HG02981 (cell line): ENCODE data around the gene ADGRG3.

ENCODE experiments used
- ATAC-seq: cut with Tn5 transposase; IDR thresholded peaks from one replicate; pipeline ENCODE4 v1.9.1; 2021; ENCODE audit warnings: mild to moderate bottlenecking, moderate library complexity; ENCODE audit not compliant: unreplicated experiment

ADGRG3 gene, protein sequence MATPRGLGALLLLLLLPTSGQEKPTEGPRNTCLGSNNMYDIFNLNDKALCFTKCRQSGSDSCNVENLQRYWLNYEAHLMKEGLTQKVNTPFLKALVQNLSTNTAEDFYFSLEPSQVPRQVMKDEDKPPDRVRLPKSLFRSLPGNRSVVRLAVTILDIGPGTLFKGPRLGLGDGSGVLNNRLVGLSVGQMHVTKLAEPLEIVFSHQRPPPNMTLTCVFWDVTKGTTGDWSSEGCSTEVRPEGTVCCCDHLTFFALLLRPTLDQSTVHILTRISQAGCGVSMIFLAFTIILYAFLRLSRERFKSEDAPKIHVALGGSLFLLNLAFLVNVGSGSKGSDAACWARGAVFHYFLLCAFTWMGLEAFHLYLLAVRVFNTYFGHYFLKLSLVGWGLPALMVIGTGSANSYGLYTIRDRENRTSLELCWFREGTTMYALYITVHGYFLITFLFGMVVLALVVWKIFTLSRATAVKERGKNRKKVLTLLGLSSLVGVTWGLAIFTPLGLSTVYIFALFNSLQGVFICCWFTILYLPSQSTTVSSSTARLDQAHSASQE

DNA sequence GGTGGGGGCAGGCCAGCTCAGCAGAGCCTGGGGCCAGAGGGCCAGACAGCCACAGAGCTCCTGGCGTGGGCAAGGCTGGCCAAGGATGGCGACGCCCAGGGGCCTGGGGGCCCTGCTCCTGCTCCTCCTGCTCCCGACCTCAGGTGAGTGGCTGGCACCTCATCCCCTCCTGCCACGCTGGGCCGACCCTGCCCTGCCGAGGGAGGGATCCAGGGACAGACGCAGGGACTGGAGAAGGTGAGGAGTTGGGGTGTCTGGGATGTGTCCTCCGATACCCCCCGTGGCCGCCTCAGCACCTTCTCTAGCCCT lies at the start of gene ADGRG3:
Gene ADGRG3, plus strand, starts transcription at position 44 of the 309 bp plus-strand sequence. Its CDS starts 42 bp downstream, at position 86.
- no peak for ATAC-seq

DNA sequence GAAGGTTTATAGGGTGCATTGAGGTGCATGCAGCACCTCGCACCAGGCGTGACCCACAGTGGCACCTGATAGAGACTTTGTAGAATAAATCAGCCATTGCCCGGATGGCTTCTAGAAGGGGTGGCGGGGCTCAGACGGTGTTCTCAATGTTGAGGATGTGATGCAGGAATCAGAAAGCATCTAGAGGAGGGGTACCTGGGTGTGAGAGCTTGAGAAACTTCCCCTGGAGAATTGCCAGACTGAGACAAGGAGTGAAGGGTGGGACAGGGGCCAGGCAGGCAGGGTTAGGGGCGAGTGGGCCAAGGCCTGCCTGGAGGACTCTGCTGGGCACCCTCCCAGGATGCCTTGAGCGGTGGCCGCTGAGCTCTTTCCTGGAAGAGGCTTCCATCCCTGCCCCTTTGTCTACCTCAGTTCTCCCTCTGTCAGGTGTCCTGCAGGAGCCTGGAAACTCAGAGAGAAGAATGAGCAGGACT lies 48.9 kb upstream of the ADGRG3 start:
- ATAC-seq: no peak

DNA sequence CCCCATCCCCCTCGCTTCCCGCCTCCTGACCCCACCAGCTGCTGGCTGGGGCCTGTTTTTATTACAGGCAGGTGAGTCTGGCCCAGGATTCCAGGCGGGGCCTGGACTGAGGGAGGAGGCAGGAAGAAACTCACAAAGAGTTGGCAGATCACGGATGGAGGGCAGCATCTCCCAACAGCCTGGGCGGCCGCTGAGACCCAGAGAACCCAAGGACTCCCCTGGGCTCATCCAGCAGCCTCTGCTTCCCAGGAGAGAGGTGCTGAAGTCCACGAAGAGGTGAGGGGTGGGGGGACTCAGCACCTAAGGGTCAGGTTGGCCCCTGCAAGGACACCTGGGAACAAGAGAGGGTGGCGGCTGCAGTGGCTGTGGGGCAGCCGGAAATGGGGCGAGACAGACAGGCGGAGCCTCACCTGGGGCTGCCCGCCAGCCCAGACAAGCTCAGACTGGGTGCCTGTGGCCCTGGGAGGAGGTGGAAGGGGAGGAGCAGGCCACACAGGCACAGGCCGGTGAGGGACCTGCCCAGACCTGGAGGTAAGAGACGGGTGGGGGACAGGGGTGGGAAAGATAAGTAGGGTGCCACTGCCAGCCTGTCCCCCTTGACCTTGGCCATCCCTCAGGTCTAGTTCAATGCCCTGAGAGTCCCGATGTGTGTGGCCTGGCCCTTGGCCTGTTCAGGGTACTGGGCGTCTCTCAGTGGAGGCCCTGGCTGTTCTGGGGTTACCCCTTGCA lies 48.3 kb upstream of the ADGRG3 start:
- no peak for ATAC-seq

DNA sequence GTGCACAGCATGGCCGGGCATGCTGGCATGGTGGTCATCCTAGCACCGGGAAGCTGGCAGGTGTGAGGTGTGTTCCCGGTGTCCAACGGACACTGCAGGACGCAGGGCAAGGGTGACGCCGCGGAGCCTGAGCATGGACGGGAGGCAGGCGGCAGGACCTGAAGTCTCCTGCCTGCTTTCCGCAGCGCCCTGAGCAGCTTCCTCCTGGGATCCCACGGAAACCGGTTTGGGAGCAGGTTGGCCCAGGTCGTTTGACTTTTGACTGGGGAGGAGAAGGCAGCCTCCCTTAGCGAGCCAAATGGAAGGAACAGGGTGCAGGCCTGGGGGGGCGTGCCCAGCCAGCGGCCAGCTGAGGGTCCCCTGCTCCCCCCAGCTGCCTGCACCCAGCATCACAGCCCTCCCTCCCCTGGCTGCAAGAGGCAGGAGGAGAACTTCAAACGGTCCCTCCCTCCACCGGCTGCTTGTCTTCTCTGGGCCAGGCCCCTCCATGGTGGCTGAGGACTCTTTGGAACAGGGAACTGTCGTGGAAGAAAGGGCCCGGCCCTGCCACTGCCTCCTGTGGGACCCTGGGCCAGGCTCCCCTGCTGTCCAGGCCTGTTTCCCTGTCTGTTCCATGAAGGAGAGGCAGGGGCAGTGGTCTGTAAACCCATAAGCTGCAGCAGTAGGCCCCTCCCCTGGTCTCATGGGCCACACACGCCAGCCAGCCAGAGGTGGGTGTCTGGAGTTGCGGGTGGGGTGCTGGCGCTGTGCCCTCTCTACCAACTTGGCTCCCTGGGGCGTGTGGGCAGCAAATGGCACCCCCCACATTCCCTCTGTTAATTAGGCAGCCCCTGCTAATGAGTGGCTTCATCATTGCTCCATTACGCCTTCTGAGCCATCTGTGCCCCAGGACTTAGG lies 47.5 kb upstream of the ADGRG3 start:
- no peak for ATAC-seq

DNA sequence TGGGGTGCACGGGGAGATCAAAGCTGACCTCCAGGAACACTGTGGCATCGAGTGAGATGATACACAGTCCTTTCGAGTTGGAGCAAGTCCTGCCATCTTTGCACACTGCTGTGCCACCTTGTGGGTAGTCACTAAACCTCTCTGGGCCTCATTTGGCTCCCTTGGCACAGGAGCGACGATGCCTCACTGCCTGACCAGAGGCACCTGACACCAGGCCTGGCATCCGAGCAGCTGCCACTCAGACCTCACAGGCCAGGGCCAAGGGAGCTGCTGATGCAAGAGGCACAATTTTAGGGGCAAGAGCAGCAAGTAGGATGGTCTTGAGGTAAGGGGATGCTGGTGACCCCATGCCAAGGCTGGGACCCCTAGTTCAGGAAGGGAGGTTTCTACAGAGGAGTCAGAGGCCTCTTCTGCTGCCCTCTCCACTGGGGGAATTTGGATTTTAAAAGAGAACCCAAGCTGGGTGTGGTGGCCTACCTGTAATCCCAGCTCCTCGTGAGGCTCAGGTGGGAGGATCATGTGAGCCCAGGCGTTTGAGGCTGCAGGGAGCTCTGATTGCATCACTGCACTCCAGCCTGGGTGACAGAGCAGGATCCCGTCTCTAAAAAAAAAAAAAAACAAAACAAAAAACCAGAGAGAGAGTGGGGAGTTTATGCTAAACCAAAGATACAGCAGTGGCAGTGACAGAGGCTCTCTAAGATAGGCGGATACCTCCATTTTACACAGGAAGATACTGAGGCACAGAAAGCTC lies 46.4 kb upstream of the ADGRG3 start:
- ATAC-seq: no peak

DNA sequence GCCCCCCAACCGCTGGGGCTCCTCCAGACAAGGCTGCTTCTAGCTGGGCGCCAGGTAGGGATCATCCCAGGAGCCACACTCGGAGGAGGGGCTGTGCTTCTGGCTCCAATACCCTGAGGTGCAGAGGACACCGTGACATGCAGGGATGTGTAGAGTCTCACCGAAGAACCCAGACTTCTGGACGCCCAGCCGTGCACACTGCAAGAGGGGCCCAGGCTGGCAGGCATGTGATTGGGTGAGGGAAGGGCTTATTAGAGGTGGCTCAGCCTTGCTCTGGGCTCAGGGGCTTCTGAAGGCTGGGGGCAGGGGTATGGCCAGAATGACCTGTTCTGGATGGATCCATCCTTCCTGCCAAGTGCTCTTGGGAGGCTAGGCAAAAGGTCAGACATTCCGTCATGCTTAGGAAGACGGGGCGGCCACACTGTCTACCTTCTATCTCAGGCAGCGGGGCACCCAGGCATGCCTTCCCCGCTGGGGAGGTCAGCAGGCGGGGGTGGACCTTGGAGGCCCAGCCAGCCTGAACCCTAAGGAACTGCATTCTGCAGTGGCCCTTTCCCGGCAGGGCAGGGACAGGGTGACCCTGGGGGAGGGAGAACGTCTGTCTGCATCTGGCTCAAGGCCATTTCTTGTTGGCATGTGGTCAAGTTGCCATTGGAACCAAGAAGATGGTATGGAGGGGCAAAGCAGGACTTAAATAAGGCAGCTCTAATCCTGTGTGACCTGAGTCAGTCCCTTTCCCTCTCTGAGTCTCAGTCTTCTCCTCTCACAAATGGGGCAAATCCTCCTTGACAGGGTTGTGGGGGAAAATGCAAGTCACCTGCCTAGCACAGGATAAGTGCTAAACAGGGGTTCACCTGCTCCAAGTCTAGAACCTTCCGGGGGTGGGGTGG lies 45.5 kb upstream of the ADGRG3 start:
- ATAC-seq: no peak

DNA sequence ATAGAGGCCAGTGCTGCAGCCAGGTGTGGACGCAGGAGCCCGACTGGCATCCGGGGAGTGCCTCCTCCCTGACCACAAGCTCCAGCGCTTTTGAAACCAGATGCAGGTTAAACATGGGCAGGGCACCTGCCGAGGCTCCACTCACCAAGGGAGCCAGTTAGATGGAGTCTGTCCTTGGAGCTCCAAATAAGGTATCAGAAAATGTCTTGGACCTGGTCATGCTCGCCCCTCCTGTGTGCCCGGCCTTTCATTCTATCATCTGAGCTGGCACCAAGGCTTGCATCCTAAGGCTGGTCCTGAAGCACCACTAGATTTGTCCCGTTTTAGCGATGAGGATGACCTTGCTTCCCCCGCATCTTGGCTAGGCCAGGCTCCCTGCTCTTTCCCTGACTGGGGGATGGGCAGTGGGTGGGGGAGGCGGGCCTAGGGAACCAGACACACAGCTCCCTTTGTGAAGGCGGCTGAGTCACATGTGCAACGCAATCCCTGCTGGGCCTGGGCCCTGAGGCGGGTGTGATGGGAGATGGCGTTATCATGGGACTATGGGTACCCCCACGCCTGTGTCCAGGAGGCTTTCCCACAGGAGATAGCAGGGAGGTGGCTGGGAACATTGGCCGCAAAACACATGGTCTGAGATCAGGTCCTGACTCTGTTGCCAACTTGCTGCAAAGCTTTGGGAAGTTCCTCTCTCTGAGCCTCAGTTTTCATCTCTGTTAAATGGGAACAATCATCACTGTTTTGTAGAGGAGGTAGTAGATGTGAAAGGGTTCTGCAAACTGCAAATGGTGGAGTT lies 44.7 kb upstream of the ADGRG3 start:
- ATAC-seq: no peak

DNA sequence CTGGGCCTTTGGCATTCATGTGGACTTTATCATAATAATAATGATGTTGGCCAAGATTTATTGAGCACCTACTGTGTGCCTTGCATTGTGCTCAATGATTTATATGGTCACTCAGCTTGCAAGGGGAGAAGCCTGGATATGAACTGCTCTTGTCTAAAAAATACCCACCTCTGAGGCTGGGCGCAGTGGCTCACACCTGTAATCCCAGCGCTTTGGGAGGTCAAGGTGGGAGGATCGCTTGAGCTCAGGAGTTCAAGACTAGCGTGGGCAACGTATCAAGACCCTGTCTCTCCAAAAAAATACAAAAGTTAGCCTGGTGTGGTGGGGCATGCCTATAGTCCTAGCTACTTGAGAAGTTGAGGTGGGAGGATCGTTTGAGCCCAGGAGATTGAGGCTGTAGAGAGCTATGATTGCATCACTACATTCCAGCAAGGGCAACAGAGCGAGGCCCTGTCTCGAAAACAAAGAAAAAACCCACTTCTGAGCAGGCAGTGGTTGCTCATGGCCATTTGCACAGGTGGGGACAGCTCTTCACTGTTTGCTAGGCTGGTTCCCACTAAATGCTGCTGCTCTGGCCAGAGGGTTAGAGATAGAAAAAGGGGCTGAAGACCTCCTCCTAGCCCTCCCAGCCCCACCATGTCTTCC lies 43.9 kb upstream of the ADGRG3 start:
- no peak for ATAC-seq

DNA sequence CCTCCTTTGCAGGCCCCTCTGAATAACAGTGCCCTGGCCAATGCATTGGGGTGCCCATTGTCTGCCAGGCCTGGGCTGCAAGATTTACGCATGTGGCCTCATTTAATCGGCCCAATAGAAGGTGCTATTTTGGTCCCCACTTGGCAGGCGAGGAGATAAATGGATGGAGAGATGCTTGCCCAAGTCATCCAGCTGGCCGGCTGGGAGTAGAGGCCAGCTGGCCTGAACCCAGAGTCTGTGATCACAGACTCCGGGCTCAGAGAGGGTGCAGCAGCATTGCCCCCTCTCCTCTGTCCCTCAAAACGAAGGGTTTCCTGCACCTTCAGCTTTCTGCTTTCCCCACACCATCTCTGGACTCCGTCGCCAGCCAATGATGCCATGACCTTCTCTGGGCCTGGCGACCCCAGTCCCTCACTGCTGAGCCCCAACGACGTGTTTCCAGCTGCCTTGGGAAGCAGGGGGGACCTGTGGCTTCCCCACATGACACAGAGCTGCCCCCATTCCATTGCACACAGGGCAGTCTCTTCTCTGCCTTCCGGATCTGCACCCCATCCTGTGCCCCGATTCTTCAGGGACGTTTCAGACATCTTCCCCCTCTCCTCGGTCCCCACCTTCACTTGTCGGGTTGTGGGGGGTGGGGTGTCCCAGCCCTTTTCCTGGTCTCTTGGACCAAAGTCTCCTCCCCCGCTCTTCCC lies 43.2 kb upstream of the ADGRG3 start:
- ATAC-seq: no peak

DNA sequence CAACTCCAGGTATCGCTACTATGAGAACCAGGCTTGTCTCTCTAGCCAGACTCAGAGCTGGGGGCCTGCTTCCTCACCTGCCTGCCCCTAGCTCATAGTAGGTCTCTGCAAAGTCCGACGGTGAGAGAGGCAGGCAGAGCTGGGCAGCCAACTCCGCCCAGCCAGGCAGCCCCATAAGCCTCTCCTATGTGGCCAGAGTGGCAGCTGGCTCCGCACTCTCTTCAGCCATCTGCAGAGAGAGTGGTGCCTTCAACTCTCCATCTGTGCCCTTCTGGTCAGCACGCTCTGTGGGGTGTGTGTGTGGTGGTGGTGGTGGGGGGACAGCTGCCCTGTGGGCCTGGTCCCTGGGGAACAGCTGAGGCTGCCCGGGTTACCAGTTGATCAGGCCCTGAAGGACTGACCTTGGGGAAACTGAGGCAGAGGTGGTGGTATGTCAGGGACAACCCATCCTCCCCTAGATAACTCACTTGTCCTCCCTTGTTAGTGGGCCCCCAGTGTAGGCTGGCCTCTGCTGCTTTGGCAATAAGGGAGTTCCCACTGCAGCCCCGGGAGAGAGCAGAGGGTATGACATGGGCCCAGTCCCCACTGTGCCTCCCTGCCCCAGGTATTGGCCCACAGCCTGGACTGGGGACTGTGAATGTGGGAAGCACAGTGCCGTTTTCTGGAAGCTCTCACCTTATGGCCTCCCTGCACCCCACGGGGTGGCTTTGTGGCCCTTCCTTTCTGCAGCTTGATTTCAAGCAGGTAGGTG lies 41.5 kb upstream of the ADGRG3 start:
- no peak for ATAC-seq

DNA sequence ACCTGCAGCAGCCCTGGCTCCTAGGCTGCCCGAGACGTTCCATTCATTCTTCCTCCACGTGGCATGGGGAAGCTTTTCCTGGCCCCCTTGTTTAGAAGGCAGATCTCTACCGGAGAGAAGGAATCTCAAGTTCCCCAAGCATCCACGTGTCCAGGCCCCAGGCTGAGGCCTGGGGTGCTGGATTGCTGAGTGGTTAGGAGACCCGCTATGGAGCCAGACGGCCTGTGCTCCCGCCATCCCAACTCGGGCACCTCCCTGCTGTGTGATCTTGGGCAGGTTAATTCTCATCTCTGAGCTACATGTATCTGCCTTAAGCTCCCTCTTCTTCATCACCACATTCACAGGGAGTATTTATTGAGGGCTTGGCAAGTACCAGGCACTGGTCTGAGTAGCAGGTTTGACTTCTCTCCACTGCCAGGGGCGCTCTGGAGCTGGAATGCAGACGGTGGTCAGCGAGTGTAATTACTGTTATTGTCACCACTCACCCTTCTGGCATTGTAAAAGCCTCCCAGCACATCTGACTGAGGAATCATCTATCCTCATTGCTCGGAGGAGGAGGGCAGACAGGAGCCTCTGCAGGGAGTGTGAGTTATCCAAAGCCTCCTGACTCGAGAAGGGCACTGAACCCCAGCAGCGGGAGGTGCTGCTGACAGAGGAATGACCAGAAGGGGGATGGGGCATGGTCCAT lies 40.8 kb upstream of the ADGRG3 start:
- no peak for ATAC-seq

DNA sequence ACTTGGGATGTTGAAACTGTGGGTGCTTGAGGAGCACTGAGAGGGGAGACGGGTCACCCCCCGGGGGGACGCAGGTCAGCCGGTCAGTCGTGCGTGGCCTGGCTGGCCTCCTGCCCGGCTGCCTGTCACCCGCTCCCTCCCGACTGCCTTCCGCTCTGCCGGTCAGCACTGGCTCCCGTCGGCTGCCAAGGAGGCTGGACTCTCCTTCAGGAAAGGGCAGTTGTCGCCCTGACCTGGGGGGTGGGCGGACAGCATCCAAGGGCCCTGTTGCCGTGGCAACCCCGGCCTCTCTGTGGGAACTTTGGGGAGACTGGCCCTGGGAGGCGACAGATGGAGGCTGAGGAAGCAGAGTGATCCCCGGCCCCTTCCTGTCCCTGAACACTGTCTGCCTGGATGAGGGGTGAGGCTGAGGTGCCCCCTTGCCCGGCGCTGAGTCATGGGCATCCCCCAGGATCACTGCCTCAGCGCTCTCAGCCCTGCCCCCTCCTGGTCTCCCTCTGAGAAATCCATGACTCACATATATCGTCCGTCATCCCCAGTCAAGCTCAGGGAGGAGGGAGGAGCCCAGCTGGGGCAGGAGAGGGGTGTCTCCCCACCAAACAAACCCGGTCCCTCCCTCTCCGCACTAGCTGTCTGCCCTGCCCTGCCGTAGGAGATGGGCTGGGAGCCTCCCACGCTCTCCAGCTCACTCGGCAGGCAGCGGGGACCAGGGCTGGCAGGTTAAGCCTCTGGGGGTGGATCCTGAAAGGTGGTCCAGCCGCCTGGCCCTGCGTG lies 39.9 kb upstream of the ADGRG3 start, which contains the start of gene ADGRG1:
Gene ADGRG1, plus strand, starts transcription at position 623 of the 774 bp plus-strand sequence. CDS start 21,658 bp downstream, outside the sequence.
- no peak for ATAC-seq

DNA sequence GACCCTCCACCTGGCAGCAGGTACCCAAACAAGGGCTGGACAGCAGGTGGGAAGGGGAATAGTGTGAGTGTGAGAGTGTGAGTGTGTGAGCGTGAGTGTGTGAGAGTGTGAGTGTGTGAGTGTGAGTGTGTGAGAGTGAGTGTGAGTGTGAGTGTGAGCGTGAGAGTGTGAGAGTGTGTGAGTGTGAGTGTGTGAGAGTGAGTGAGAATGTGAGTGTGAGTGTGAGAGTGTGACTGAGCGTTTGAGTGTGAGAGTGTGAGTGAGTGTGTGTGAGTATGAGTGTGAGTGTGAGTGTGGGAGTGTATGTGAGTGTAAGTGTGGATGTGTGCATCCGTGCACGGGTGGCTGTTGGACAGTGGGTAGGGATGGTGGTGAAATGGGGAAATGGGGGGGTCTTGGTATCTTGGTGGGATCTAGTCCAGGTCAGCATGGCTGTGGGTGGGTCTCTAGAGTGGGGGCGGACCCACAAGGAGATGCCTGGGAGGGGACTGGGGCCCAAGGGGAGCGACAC lies 39.3 kb upstream of the ADGRG3 start:
- ATAC-seq: no peak

DNA sequence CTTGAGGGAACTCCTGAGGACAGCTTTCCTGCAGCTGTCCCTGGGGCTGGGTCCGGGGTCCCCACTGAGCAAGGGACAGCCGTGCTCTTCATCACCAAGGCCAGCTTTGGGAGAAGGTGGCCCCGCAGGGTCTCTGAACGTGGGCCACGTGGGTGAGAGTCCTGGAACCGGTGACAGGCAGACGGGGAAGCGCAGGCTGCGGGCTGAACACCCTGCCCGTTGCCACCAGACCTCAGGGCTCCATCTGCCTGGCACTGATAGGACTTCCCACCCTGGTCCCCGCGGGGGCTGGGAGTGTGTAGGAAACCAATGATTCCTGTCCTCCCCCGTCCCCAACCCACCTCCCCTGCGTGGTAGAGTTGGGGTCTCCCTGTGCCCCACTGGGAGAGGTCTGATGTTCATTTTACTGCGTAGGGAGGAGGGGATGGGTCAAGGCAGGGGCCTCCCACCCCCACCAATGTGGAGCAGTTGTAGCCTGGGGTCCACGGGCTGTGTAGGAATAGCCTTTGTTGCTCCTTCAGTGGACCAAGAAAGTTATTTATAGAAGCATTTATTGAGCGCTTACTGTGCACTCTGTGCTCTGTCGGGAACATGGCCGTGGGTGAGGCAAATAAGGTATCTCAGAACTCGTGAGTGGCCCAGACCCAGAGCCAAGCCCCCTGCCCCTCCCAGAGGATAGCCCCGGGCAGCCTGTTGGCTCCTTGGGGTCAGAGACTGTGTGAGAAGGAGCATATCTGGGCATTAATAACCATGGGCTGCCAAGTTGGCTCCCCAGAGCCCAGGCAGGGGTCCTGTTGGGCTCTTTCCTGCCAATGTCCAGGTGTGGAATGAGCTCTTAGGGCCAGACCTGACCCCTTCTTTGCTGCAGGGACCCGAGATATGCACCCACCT lies 38.3 kb upstream of the ADGRG3 start:
- ATAC-seq: no peak
